Hepatocyte (in vitro differentiated cells): ENCODE measurements around the gene ULK4.

ENCODE experiments used
- CTCF ChIP-seq: fragments of 200-600 bp; sonication (generic); IDR thresholded peaks from 2 replicates; pipeline ENCODE4 v1.5.1; 2016; ENCODE audit warnings: antibody characterized with exemption, mild to moderate bottlenecking; ENCODE audit not compliant: poor library complexity
- EZH2 ChIP-seq: fragments of 200-600 bp; sonication (generic); IDR thresholded peaks from 2 replicates; pipeline ENCODE4 v1.6.1; 2016; ENCODE audit warnings: antibody characterized with exemption, mild to moderate bottlenecking, borderline replicate concordance

- no peak for TF ChIP-seq EZH2
- no peak for TF ChIP-seq CTCF
Observed at GRCh38 chr3:41808618-41809017, 153.3 kb downstream of the ULK4 start.
